Measurements from ENCODE around the gene FSHB. TPM values are rescaled to one million over a fixed set of nuclear protein-coding genes. Genes with fewer than 3 reads are reported as not detected.

The FSHB gene
- polyA plus RNA-seq, 1 of the 3 experiments (the other 2 are of a cell fraction) = not detected

DNA sequence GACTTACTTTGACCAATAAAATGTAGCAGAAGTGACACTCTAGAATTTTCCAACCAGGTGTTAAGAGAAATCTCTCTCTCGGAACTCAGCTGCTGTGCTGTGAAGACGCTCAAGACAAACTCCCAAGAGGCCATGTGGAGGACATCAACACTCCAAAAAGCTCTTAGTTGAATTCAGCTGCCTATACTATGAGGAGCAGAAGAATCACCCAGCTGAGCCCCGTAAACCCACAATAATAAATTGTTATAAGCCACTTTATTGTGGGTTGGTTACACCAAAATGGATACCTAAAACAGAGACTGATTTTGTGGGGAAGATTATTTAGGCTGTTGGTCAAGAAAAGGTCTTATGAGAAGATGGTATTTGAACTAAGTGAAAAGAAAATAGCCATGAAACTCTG is 44.1 kb upstream of the FSHB start:
- no peak for TF ChIP-seq CHD2 (IDR thresholded peaks at IDR 0.05; ENCODE audit: low read length, partially characterized antibody)
- TF ChIP-seq, protein P1, sequence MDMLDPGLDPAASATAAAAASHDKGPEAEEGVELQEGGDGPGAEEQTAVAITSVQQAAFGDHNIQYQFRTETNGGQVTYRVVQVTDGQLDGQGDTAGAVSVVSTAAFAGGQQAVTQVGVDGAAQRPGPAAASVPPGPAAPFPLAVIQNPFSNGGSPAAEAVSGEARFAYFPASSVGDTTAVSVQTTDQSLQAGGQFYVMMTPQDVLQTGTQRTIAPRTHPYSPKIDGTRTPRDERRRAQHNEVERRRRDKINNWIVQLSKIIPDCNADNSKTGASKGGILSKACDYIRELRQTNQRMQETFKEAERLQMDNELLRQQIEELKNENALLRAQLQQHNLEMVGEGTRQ (IDR thresholded peaks at IDR 0.05; ENCODE audit: borderline replicate concordance, low read depth, low read length) = no peak
- TF ChIP-seq GABPA (IDR thresholded peaks at IDR 0.05; ENCODE audit: low read depth) = no peak
- TF ChIP-seq EP300 (IDR thresholded peaks at IDR 0.05; ENCODE audit: borderline replicate concordance in 1 of 2, low read depth in 1 of 2, low read length in 1 of 2) = no peak
- TF ChIP-seq MEF2A (IDR thresholded peaks at IDR 0.05; ENCODE audit: borderline replicate concordance, low read depth) = no peak
- TF ChIP-seq FOSL2 (IDR thresholded peaks at IDR 0.05; ENCODE audit: borderline replicate concordance, low read depth) = no peak
- no peak for TF ChIP-seq TEAD4 (IDR thresholded peaks at IDR 0.05; ENCODE audit: borderline replicate concordance, insufficient read depth)
- TF ChIP-seq, protein P2, sequence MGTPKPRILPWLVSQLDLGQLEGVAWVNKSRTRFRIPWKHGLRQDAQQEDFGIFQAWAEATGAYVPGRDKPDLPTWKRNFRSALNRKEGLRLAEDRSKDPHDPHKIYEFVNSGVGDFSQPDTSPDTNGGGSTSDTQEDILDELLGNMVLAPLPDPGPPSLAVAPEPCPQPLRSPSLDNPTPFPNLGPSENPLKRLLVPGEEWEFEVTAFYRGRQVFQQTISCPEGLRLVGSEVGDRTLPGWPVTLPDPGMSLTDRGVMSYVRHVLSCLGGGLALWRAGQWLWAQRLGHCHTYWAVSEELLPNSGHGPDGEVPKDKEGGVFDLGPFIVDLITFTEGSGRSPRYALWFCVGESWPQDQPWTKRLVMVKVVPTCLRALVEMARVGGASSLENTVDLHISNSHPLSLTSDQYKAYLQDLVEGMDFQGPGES (IDR thresholded peaks at IDR 0.05; ENCODE audit: low read depth, low read length) = no peak
- no peak for TF ChIP-seq JUND (IDR thresholded peaks at IDR 0.05)
- TF ChIP-seq ELF1 (IDR thresholded peaks at IDR 0.05) = no peak
- TF ChIP-seq GATA2 (CRISPR knock-in tag; IDR thresholded peaks at IDR 0.05) = no peak
- 7% methylated on average over 3 of the region's 3 CpGs for WGBS (ENCODE audit: low lambda C conversion rate)
- H3K4me3 ChIP-seq (ENCODE audit: low read depth in 2 of 2, low read length in 1 of 2) = no peak overlapping the region
- H3K9me2 ChIP-seq = no peaks in the 10 kb centered on the region
- no peaks in the 10 kb centered on the region for H4K20me1 ChIP-seq (ENCODE audit: insufficient read depth)
- POLR2A ChIA-PET = no interaction called here
- no peaks in the 10 kb centered on the region for H3K36me3 ChIP-seq (replicated peaks in 1 of 2; ENCODE audit: control insufficient read depth in 1 of 2, insufficient read depth in 2 of 2, low read length in 1 of 2)
- CTCF ChIA-PET = interaction anchor here (2.2 kb wide), 1 partner anchor 10 kb away, joined by 10 read pairs; no protein-coding TSS in a partner anchor
- no peak overlapping the region for H3K4me2 ChIP-seq
- DNase-seq = no peak
- no peaks in the 10 kb centered on the region for H3F3A ChIP-seq (replicated peaks; ENCODE audit: insufficient read depth)
- no peaks in the 10 kb centered on the region for H3K9me3 ChIP-seq
- H3K27me3 ChIP-seq (ENCODE audit: insufficient read depth) = no peaks in the 10 kb centered on the region
- no peaks in the 10 kb centered on the region for H3K4me1 ChIP-seq (ENCODE audit: control insufficient read depth in 1 of 2, insufficient read depth in 2 of 2, low read depth in 1 of 2, low read length in 1 of 2)
- no peak overlapping the region for H3K9ac ChIP-seq
- H3K27ac ChIP-seq (ENCODE audit: low read depth in 2 of 2, low read length in 1 of 2) = no peak overlapping the region
- H3K79me2 ChIP-seq (ENCODE audit: insufficient read depth) = no peaks in the 10 kb centered on the region
- no peak overlapping the region for H2AFZ ChIP-seq (ENCODE audit: low read depth)

DNA sequence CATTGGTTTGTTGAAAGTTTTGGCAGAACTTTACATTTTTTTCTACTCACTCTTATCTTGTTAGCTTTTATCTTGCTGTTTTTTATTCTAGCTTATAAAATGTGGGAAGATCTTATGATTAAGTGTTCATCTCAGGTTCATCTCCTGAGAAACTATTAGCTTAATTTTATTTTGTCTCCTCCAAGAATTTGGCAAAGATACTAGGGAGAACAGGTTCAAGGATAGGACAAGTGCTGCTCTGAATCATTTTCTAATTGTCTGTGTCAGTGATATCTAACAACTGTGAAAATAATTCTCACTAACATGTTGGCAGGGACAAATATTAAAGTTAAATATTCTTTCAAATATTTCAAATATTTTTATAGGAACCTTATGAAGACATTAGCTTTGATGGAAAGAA is 38.2 kb upstream of the FSHB start:
- TF ChIP-seq, protein P2 (IDR thresholded peaks at IDR 0.05; ENCODE audit: low read depth, low read length) = no peak
- no peak for TF ChIP-seq FOSL2 (IDR thresholded peaks at IDR 0.05; ENCODE audit: borderline replicate concordance, low read depth)
- no peak for TF ChIP-seq NFIC (IDR thresholded peaks at IDR 0.05; ENCODE audit: borderline replicate concordance)
- TF ChIP-seq, protein P3, sequence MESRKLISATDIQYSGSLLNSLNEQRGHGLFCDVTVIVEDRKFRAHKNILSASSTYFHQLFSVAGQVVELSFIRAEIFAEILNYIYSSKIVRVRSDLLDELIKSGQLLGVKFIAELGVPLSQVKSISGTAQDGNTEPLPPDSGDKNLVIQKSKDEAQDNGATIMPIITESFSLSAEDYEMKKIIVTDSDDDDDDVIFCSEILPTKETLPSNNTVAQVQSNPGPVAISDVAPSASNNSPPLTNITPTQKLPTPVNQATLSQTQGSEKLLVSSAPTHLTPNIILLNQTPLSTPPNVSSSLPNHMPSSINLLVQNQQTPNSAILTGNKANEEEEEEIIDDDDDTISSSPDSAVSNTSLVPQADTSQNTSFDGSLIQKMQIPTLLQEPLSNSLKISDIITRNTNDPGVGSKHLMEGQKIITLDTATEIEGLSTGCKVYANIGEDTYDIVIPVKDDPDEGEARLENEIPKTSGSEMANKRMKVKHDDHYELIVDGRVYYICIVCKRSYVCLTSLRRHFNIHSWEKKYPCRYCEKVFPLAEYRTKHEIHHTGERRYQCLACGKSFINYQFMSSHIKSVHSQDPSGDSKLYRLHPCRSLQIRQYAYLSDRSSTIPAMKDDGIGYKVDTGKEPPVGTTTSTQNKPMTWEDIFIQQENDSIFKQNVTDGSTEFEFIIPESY (IDR thresholded peaks at IDR 0.05; ENCODE audit: borderline replicate concordance, low read depth) = no peak
- no peak for TF ChIP-seq EZH2phosphoT487 (IDR thresholded peaks at IDR 0.05; ENCODE audit: borderline replicate concordance, low read depth)
- TF ChIP-seq FOXJ3 (CRISPR knock-in tag; IDR thresholded peaks at IDR 0.05) = no peak
- no peak for TF ChIP-seq MEF2A (IDR thresholded peaks at IDR 0.05; ENCODE audit: borderline replicate concordance, low read depth)
- TF ChIP-seq RXRA (IDR thresholded peaks at IDR 0.05; ENCODE audit: borderline replicate concordance, low read depth) = no peak
- TF ChIP-seq MXI1 (IDR thresholded peaks at IDR 0.05; ENCODE audit: low read depth, low read length) = no peak
- TF ChIP-seq, protein P4, sequence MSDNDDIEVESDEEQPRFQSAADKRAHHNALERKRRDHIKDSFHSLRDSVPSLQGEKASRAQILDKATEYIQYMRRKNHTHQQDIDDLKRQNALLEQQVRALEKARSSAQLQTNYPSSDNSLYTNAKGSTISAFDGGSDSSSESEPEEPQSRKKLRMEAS (IDR thresholded peaks at IDR 0.05; ENCODE audit: low read depth) = no peak
- no peak for TF ChIP-seq JUND (IDR thresholded peaks at IDR 0.05)
- TF ChIP-seq EP300 (IDR thresholded peaks at IDR 0.05; ENCODE audit: borderline replicate concordance in 1 of 2, low read depth in 1 of 2, low read length in 1 of 2) = no peak
- Histone ChIP-seq H3K27ac (ENCODE audit: low read depth in 2 of 2, low read length in 1 of 2) (no peak overlapping the region), H3K9ac (no peak overlapping the region), H3K4me2 (no peak overlapping the region), H3K27me3 (ENCODE audit: insufficient read depth) (no peaks in the 10 kb centered on the region), H4K20me1 (ENCODE audit: insufficient read depth) (no peaks in the 10 kb centered on the region), H3K4me3 (ENCODE audit: low read depth in 2 of 2, low read length in 1 of 2) (no peak overlapping the region), H3K9me3 (no peaks in the 10 kb centered on the region), H3F3A (replicated peaks; ENCODE audit: insufficient read depth) (no peaks in the 10 kb centered on the region), H3K79me2 (ENCODE audit: insufficient read depth) (no peaks in the 10 kb centered on the region), H2AFZ (ENCODE audit: low read depth) (no peak overlapping the region), H3K4me1 (ENCODE audit: control insufficient read depth in 1 of 2, insufficient read depth in 2 of 2, low read depth in 1 of 2, low read length in 1 of 2) (no peaks in the 10 kb centered on the region), H3K9me2 (no peaks in the 10 kb centered on the region), H3K36me3 (replicated peaks in 1 of 2; ENCODE audit: control insufficient read depth in 1 of 2, insufficient read depth in 2 of 2, low read length in 1 of 2) (no peaks in the 10 kb centered on the region)
- ChIA-PET CTCF (interaction anchor here (0.9 kb wide), 1 partner anchor 49 kb away, joined by 3 read pairs; no protein-coding TSS in a partner anchor), POLR2A (no interaction called here)
- DNase-seq = no peak
